ENCODE measurements around the gene VWA2. TPM values are rescaled to one million over a fixed set of nuclear protein-coding genes. Genes with fewer than 3 reads are reported as not detected.

VWA2 gene
- total RNA-seq, 1 experiment from 2014 or later: not detected

DNA sequence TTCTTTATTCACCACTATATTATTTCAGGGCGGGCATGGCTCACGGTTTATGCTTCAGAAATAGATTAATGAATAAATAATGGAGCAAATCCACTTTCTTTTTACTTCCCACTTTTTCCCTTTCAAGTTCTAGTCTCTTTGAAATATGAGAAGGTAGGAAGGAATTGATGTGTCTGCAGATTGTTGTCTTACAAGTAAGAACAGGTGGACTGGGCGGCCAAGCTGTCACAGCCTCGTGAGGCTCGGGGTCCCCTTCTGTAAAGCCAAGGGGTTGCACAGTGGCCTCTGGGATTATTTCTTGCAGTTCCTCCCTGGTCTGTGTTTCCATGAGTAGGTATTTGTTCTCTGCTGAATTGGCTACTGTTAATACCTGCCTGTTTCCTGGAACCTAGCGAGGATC is 11.2 kb downstream of the VWA2 start:
- Histone ChIP-seq H3K36me3 (ENCODE audit: control insufficient read depth in 1 of 2, insufficient read depth in 2 of 2, low read length in 2 of 2) (no peaks in the 10 kb centered on the region), H3K4me3 (replicated peaks in 1 of 2; ENCODE audit: low read depth in 1 of 2, low read length in 2 of 2) (no peak overlapping the region), H3K4me1 (ENCODE audit: control insufficient read depth in 1 of 2, insufficient read depth in 2 of 2, low read length in 2 of 2) (peaks cover 0 to 6% of the 10 kb centered on the region in 2 experiments; a peak in 1 of 4 replicates), H3K27ac (ENCODE audit: low read depth, low read length) (no peak overlapping the region), H3K9ac (ENCODE audit: low read length) (no peak overlapping the region), H3K9me3 (ENCODE audit: control insufficient read depth in 1 of 2, insufficient read depth in 1 of 2, low read depth in 1 of 2, low read length in 2 of 2) (no peaks in the 10 kb centered on the region), H2AFZ (ENCODE audit: low read depth, low read length, poor library complexity, severe bottlenecking) (no peak overlapping the region), H4K20me1 (ENCODE audit: insufficient read depth) (no peaks in the 10 kb centered on the region), H3K4me2 (ENCODE audit: low read length) (no peak overlapping the region), H3K27me3 (ENCODE audit: insufficient read depth, low read length) (0 out of 2 replicates have a peak, but pooled peaks cover 4% of the 10 kb centered on the region), H3K9me2 (ENCODE audit: insufficient read depth) (no peaks in the 10 kb centered on the region), H3K79me2 (ENCODE audit: insufficient read depth, low read length) (no peaks in the 10 kb centered on the region)
- BruUV-seq (replicated peaks): no TSS peak
- ChIA-PET POLR2A (no interaction called here), CTCF (no interaction called here), RAD21 (ENCODE audit: low non-redundant PET in 1 of 2, low total read pairs in 2 of 2, uncharacterized antibody in 2 of 2, unreplicated experiment in 2 of 2) (no interaction called here)
- DNase-seq (ENCODE audit: low read depth, low spot score) (no peak), ATAC-seq (no peak)
- TF ChIP-seq POLR2A (IDR thresholded peaks at IDR 0.05; ENCODE audit: borderline replicate concordance, extremely low read depth, insufficient read depth, insufficient read length) (no peak), CBX3 (IDR thresholded peaks at IDR 0.05; ENCODE audit: low read depth) (no peak), MAX (IDR thresholded peaks at IDR 0.05) (no peak), SP1 (IDR thresholded peaks at IDR 0.05; ENCODE audit: low read depth) (no peak), TCF7L2 (IDR thresholded peaks at IDR 0.05; ENCODE audit: borderline replicate concordance, extremely low read depth, insufficient read depth, insufficient read length) (no peak), EZH2phosphoT487 (IDR thresholded peaks at IDR 0.05; ENCODE audit: borderline replicate concordance) (no peak), SIN3A (IDR thresholded peaks at IDR 0.05; ENCODE audit: low read depth) (no peak), YY1 (IDR thresholded peaks at IDR 0.05; ENCODE audit: extremely low read depth, insufficient replicate concordance, low read depth, low read length) (no peak), SRF (IDR thresholded peaks at IDR 0.05; ENCODE audit: low read depth) (no peak), ELF1 (IDR thresholded peaks at IDR 0.05; ENCODE audit: borderline replicate concordance, low read depth) (no peak), EGR1 (IDR thresholded peaks at IDR 0.05; ENCODE audit: low read depth) (no peak), RAD21 (IDR thresholded peaks at IDR 0.05; ENCODE audit: low read depth) (no peak), CEBPB (IDR thresholded peaks at IDR 0.05; ENCODE audit: low read depth) (no peak)
- TF ChIP-seq, protein P1, sequence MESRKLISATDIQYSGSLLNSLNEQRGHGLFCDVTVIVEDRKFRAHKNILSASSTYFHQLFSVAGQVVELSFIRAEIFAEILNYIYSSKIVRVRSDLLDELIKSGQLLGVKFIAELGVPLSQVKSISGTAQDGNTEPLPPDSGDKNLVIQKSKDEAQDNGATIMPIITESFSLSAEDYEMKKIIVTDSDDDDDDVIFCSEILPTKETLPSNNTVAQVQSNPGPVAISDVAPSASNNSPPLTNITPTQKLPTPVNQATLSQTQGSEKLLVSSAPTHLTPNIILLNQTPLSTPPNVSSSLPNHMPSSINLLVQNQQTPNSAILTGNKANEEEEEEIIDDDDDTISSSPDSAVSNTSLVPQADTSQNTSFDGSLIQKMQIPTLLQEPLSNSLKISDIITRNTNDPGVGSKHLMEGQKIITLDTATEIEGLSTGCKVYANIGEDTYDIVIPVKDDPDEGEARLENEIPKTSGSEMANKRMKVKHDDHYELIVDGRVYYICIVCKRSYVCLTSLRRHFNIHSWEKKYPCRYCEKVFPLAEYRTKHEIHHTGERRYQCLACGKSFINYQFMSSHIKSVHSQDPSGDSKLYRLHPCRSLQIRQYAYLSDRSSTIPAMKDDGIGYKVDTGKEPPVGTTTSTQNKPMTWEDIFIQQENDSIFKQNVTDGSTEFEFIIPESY (IDR thresholded peaks at IDR 0.05; ENCODE audit: extremely low read depth, insufficient replicate concordance, low read length): no peak
- intact Hi-C loops (cut with micrococcal nuclease): no loop called here

All from HCT116 (cell line).